Stomach (tissue), 4 donors: ENCODE data around the gene IRS2.

ENCODE experiments used
- POLR2A ChIP-seq, 4 donors: fragments of 450-650 bp; IDR thresholded peaks; one replicate each; pipeline ENCODE4 v1.6.1; 2016; ENCODE audit warnings: antibody characterized with exemption in 4 of 4, control low read depth in 2 of 4, mild to moderate bottlenecking in 1 of 4, moderate library complexity in 1 of 4
- TF ChIP-seq, protein P1 (sequence below), 7 experiments: fragments of 450-650 bp in 4 of 7; fragments of 200-600 bp in 3 of 7; sonication (generic) in 3 of 7; IDR thresholded peaks; one replicate each; pipeline ENCODE4 v1.5.1; 2016 to 2019; ENCODE audit warnings: antibody characterized with exemption in 7 of 7, control low read depth in 2 of 7, mild to moderate bottlenecking in 1 of 7

- TF ChIP-seq, protein P1, sequence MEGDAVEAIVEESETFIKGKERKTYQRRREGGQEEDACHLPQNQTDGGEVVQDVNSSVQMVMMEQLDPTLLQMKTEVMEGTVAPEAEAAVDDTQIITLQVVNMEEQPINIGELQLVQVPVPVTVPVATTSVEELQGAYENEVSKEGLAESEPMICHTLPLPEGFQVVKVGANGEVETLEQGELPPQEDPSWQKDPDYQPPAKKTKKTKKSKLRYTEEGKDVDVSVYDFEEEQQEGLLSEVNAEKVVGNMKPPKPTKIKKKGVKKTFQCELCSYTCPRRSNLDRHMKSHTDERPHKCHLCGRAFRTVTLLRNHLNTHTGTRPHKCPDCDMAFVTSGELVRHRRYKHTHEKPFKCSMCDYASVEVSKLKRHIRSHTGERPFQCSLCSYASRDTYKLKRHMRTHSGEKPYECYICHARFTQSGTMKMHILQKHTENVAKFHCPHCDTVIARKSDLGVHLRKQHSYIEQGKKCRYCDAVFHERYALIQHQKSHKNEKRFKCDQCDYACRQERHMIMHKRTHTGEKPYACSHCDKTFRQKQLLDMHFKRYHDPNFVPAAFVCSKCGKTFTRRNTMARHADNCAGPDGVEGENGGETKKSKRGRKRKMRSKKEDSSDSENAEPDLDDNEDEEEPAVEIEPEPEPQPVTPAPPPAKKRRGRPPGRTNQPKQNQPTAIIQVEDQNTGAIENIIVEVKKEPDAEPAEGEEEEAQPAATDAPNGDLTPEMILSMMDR (IDR thresholded peaks at IDR 0.05), result no peak
- no peak for TF ChIP-seq POLR2A (IDR thresholded peaks at IDR 0.05)
Observed at GRCh38 chr13:109773276-109773675, 13.1 kb downstream of the IRS2 start.
